Measurements from ENCODE around the gene MAN1A1. TPM values are rescaled to one million over a fixed set of nuclear protein-coding genes. Genes with fewer than 3 reads are reported as not detected.
A peak's percentile ranks its signal among the peaks of the same experiment; 100 is the strongest.

The MAN1A1 gene
- 6.8 to 6.9 TPM (median 6.8 TPM) in 3 replicates for total RNA-seq (2021)
- percentile 59 among the genes with signal in this experiment for Bru-seq, nascent RNA
- long read RNA-seq, experiment 1, full-length matches to known transcripts, result 28 of 39 reads
- long read RNA-seq, experiment 1, partial matches to known transcripts, result 8 of 39 reads
- long read RNA-seq, experiment 1, other reads (novel, unspliced or antisense), result 3 of 39 reads
- long read RNA-seq, experiment 2, full-length matches to known transcripts, result 2 of 12 reads
- long read RNA-seq, experiment 2, partial matches to known transcripts, result 5 of 12 reads
- long read RNA-seq, experiment 2, other reads (novel, unspliced or antisense), result 5 of 12 reads
- long read RNA-seq, experiment 3, result 0 reads

DNA sequence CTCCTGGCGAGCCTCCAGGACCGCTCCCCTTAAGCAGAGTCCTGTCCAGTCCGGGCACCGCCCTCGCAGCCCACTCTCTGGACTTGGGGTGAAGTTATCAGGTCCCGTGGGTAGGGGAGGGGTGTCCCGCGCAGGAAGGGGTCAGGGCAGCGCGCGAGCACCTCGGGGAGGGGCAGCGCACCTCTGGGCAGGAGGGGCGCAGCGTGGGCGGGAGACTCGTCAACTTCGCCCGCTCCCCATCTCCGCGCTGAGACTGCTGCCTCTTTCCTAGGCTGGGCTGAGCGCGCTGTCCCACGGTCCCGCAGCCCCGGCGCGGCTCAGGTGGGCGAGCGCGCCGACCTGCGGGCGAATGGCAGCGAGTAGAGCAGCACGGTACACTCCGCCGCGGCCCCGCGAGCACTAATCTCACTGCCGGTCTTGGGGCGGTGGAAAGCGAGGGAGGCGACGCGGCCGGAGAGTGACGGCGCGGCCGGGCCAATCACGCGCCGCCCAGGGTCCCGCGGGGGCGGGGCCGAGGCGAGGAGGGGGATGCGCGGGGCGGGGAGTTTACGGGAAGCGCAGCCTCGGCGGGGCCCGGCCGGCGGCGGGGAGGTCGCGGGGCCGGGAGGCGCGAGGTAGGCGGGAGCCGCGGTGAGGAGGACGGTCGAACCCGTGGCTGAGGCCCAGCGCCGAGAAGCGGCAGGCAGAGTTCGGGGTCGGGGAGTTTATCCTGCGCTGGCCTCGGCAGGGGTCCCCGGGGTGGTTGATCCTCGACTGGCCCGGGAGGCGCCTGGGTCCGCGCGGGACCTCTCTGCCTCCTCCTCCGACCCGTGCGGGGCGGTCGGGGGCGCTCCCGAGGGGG, at the start of gene MAN1A1:
TSS of gene MAN1A1 (minus strand) at position 401 of the 841 bp plus-strand sequence. CDS start 696 bp downstream, outside the sequence.
- H3K9me3 Mint-ChIP-seq, result no peaks in the 10 kb centered on the region
- no peak within 1 kb of the TSS for H3K27ac Mint-ChIP-seq
- ATAC-seq (peak; percentile 87), DNase-seq (ENCODE audit: low spot score) (peak; percentile 86)
- H3K36me3 Mint-ChIP-seq, result no peaks in the 10 kb centered on the region
- peak within 1 kb of the TSS; percentile 83 for H3K4me3 Mint-ChIP-seq
- POLR2A ChIA-PET, result interaction anchor here (1.2 kb wide), 1 partner anchor 41 kb away, joined by 3 read pairs; no protein-coding TSS in a partner anchor
- peaks cover 38% of the 10 kb centered on the region for H3K4me1 Mint-ChIP-seq
- CTCF ChIA-PET, result interaction anchor here (1.2 to 1.9 kb wide), 3 partner anchors 17 to 220 kb away, joined by 6 to 7 read pairs (median 6); no protein-coding TSS in a partner anchor
- peaks cover 36% of the 10 kb centered on the region for H3K27me3 Mint-ChIP-seq (ENCODE audit: low read depth)
- TF ChIP-seq, protein P1, sequence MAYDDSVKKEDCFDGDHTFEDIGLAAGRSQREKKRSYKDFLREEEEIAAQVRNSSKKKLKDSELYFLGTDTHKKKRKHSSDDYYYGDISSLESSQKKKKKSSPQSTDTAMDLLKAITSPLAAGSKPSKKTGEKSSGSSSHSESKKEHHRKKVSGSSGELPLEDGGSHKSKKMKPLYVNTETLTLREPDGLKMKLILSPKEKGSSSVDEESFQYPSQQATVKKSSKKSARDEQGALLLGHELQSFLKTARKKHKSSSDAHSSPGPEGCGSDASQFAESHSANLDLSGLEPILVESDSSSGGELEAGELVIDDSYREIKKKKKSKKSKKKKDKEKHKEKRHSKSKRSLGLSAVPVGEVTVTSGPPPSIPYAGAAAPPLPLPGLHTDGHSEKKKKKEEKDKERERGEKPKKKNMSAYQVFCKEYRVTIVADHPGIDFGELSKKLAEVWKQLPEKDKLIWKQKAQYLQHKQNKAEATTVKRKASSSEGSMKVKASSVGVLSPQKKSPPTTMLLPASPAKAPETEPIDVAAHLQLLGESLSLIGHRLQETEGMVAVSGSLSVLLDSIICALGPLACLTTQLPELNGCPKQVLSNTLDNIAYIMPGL (CRISPR knock-in tag; IDR thresholded peaks at IDR 0.05), result no peak; the same call in none of the 2 replicates
- TF ChIP-seq TEAD1 (CRISPR knock-in tag; IDR thresholded peaks at IDR 0.05), result peak; percentile 52; the same call in 1 of the 2 replicates
- TF ChIP-seq JAZF1 (CRISPR knock-in tag; IDR thresholded peaks at IDR 0.05), result no peak
- TF ChIP-seq, protein P2, sequence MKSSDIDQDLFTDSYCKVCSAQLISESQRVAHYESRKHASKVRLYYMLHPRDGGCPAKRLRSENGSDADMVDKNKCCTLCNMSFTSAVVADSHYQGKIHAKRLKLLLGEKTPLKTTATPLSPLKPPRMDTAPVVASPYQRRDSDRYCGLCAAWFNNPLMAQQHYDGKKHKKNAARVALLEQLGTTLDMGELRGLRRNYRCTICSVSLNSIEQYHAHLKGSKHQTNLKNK (CRISPR knock-in tag; IDR thresholded peaks at IDR 0.05), result no peak
- peak; percentile 88 for TF ChIP-seq GABPB1 (CRISPR knock-in tag; IDR thresholded peaks at IDR 0.05)
- TF ChIP-seq ZNF121 (CRISPR knock-in tag; IDR thresholded peaks at IDR 0.05), result no peak
- TF ChIP-seq NR3C1 (CRISPR knock-in tag; conservative IDR thresholded peaks at IDR 0.05; ENCODE audit: low read depth), result no peak
- no peak for TF ChIP-seq MYBL2 (CRISPR knock-in tag; IDR thresholded peaks at IDR 0.05)
- 0 out of 2 replicates have a peak, but pooled peaks have one; percentile 19 for TF ChIP-seq NFE2L1 (CRISPR knock-in tag; IDR thresholded peaks at IDR 0.05)
- TF ChIP-seq GTF2I (CRISPR knock-in tag; conservative IDR thresholded peaks at IDR 0.05), result no peak
- peak; percentile 46; the same call in 1 of the 2 replicates for TF ChIP-seq CREM (CRISPR knock-in tag; IDR thresholded peaks at IDR 0.05)
- 0 out of 2 replicates have a peak, but pooled peaks have one; percentile 12 for TF ChIP-seq RELA (CRISPR knock-in tag; IDR thresholded peaks at IDR 0.05; ENCODE audit: borderline replicate concordance)
- no peak for TF ChIP-seq RORB (CRISPR knock-in tag; IDR thresholded peaks at IDR 0.05)
- TF ChIP-seq FOXJ3 (CRISPR knock-in tag; IDR thresholded peaks at IDR 0.05; ENCODE audit: borderline replicate concordance), result no peak
- TF ChIP-seq, protein P3, sequence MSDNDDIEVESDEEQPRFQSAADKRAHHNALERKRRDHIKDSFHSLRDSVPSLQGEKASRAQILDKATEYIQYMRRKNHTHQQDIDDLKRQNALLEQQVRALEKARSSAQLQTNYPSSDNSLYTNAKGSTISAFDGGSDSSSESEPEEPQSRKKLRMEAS (CRISPR knock-in tag; IDR thresholded peaks at IDR 0.05), result no peak; the same call in 1 of the 2 replicates
- TF ChIP-seq SP1 (CRISPR knock-in tag; conservative IDR thresholded peaks at IDR 0.05), result 0 out of 2 replicates have a peak, but pooled peaks have one; percentile 68
- TF ChIP-seq, protein P4, sequence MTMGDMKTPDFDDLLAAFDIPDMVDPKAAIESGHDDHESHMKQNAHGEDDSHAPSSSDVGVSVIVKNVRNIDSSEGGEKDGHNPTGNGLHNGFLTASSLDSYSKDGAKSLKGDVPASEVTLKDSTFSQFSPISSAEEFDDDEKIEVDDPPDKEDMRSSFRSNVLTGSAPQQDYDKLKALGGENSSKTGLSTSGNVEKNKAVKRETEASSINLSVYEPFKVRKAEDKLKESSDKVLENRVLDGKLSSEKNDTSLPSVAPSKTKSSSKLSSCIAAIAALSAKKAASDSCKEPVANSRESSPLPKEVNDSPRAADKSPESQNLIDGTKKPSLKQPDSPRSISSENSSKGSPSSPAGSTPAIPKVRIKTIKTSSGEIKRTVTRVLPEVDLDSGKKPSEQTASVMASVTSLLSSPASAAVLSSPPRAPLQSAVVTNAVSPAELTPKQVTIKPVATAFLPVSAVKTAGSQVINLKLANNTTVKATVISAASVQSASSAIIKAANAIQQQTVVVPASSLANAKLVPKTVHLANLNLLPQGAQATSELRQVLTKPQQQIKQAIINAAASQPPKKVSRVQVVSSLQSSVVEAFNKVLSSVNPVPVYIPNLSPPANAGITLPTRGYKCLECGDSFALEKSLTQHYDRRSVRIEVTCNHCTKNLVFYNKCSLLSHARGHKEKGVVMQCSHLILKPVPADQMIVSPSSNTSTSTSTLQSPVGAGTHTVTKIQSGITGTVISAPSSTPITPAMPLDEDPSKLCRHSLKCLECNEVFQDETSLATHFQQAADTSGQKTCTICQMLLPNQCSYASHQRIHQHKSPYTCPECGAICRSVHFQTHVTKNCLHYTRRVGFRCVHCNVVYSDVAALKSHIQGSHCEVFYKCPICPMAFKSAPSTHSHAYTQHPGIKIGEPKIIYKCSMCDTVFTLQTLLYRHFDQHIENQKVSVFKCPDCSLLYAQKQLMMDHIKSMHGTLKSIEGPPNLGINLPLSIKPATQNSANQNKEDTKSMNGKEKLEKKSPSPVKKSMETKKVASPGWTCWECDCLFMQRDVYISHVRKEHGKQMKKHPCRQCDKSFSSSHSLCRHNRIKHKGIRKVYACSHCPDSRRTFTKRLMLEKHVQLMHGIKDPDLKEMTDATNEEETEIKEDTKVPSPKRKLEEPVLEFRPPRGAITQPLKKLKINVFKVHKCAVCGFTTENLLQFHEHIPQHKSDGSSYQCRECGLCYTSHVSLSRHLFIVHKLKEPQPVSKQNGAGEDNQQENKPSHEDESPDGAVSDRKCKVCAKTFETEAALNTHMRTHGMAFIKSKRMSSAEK (CRISPR knock-in tag; IDR thresholded peaks at IDR 0.05; ENCODE audit: borderline replicate concordance), result no peak
- TF ChIP-seq ESRRA (CRISPR knock-in tag; IDR thresholded peaks at IDR 0.05; ENCODE audit: borderline replicate concordance), result peak; percentile 52; the same call in 1 of the 2 replicates
- TF ChIP-seq ZNF317 (CRISPR knock-in tag; IDR thresholded peaks at IDR 0.05; ENCODE audit: borderline replicate concordance, low read depth), result 0 out of 2 replicates have a peak, but pooled peaks have one; percentile 4
- TF ChIP-seq FOXK1 (CRISPR knock-in tag; IDR thresholded peaks at IDR 0.05), result peak; percentile 50
- TF ChIP-seq KAT7 (CRISPR knock-in tag; IDR thresholded peaks at IDR 0.05; ENCODE audit: borderline replicate concordance), result 0 out of 2 replicates have a peak, but pooled peaks have one; percentile 36
- TF ChIP-seq, protein P5, sequence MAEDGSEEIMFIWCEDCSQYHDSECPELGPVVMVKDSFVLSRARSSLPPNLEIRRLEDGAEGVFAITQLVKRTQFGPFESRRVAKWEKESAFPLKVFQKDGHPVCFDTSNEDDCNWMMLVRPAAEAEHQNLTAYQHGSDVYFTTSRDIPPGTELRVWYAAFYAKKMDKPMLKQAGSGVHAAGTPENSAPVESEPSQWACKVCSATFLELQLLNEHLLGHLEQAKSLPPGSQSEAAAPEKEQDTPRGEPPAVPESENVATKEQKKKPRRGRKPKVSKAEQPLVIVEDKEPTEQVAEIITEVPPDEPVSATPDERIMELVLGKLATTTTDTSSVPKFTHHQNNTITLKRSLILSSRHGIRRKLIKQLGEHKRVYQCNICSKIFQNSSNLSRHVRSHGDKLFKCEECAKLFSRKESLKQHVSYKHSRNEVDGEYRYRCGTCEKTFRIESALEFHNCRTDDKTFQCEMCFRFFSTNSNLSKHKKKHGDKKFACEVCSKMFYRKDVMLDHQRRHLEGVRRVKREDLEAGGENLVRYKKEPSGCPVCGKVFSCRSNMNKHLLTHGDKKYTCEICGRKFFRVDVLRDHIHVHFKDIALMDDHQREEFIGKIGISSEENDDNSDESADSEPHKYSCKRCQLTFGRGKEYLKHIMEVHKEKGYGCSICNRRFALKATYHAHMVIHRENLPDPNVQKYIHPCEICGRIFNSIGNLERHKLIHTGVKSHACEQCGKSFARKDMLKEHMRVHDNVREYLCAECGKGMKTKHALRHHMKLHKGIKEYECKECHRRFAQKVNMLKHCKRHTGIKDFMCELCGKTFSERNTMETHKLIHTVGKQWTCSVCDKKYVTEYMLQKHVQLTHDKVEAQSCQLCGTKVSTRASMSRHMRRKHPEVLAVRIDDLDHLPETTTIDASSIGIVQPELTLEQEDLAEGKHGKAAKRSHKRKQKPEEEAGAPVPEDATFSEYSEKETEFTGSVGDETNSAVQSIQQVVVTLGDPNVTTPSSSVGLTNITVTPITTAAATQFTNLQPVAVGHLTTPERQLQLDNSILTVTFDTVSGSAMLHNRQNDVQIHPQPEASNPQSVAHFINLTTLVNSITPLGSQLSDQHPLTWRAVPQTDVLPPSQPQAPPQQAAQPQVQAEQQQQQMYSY (CRISPR knock-in tag; IDR thresholded peaks at IDR 0.05), result no peak
- TF ChIP-seq TP53 (CRISPR knock-in tag; IDR thresholded peaks at IDR 0.05), result no peak
- no peak for TF ChIP-seq ZNF671 (CRISPR knock-in tag; IDR thresholded peaks at IDR 0.05)
- TF ChIP-seq, protein P6, sequence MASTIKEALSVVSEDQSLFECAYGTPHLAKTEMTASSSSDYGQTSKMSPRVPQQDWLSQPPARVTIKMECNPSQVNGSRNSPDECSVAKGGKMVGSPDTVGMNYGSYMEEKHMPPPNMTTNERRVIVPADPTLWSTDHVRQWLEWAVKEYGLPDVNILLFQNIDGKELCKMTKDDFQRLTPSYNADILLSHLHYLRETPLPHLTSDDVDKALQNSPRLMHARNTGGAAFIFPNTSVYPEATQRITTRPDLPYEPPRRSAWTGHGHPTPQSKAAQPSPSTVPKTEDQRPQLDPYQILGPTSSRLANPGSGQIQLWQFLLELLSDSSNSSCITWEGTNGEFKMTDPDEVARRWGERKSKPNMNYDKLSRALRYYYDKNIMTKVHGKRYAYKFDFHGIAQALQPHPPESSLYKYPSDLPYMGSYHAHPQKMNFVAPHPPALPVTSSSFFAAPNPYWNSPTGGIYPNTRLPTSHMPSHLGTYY (CRISPR knock-in tag; IDR thresholded peaks at IDR 0.05), result no peak
